ENCODE measurements around the gene CHMP6.

The CHMP6 gene

DNA sequence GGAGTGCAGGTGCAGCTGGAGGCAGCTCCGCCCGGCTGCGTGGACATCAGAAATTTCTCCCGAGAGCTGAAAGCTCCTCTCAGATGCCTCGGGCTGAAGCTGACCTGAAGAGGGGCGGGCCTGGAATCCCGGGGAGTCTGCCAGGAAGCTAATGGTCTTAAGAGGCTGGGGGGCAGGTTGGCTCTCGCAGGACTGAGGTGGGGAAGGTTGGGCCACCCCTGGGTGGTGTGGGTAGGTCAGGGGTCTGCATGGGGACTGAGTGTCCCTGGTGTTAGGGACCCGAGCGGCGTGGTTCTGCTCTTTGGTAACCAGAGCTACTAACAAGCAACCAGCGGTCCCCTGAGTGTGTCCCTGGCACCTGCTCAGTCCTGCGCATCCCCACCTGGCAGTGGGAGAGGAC lies 3.5 kb downstream of the CHMP6 start:
- no peak for DNase-seq

DNA sequence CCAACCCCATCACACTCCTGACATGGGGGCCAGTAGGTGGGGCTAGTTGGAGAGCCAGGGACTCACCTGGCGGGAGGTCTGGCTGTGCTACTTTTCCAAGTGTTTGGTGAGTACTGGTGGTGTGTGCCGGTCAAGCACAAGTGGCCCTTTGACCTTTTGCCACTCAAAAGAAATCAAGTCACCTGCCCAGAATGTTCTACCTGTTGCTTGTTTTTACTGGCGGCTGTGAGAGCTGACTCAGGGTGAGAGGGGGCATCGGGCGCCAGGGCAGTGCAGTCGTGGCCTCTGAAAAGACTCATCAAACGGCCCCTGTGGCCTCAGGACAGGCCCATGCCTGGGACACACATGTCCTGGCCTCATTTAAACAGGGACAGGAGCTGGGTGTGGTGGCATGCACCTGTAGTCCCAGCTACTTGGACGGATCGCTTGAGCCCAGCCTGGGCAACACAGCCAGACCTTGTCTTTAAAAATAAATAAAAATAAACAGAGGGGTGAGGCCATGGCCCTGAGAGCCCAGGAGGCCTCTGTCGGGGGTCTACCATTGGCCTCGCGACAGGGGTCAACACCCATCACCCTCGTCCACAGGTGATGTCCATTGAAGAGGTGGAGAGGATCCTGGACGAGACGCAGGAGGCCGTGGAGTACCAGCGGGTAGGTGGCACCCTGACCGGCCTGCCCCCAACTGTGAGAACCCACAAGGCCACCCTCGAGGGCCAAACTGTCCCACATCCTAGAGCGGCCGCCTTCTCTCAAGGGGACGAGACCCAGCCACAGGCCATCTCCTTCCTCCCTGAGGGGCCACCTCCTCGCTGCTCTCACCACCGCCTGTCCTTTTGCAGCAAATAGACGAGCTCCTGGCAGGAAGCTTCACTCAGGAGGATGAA lies 5.0 kb downstream of the CHMP6 start:
- DNase-seq: no peak

DNA sequence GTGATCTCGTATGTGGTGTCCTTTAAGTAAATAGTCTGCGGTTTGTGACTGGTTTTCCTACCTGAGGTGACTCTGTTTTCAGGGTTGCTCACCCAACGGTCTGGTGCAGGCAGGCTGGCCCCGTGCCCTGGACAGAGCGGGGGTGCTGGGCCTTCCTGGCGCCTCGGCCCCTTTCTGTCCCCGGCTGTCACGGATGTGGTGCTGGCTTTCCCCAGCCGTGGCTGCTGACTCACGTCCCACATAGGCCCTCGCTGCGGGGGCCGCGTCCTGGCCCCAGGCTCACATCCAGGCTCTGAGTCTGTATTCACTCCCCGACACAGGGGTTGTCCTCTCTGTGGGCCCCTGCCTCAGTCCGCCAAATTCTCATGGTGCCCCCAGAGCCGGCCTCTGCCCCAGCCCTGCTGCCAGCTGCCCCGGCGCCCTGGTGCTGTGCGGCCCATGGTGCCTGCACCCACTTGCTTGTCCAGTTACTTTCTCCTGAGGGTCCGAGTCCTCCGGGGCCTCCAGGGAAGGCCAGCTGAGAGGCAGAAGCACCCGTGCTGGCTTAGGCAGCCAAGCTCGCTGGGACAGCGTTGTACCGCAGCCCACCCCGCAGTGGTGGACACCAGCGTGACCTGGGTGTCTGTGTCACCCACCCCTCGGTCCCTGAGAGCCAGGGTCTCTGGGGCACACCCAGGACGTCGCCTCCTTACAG lies 5.9 kb downstream of the CHMP6 start:
- DNase-seq: no peak

DNA sequence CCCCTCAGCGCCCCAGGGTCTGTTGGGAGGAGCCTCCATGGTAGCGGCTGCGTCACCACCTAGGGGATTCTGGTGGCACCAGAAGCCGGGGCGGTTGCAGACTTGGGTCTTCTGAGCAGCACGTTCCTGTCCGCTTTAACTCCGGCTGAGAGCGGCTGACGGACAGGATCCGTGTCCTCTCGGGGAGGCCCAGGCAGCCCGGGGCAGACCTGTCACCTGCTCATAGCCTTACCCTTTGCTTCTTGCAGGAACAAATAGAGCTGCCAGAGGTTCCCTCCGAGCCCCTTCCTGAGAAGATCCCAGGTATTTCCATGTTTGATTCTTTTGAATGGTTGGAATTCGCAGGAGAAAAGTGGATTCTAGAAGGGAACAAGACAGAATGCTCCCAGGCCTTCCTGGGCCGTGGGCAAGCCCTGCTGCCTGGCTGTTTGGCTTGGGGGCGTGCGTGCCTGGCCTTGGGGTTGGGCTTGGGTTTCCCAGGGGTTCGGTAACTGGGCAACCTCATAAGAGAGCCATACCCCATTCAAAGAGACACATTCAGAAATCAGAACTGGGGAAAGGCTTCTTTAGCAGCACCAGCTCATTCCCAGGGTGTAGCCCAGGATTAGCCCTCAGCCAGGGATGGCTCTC lies 6.6 kb downstream of the CHMP6 start:
- DNase-seq: no peak

DNA sequence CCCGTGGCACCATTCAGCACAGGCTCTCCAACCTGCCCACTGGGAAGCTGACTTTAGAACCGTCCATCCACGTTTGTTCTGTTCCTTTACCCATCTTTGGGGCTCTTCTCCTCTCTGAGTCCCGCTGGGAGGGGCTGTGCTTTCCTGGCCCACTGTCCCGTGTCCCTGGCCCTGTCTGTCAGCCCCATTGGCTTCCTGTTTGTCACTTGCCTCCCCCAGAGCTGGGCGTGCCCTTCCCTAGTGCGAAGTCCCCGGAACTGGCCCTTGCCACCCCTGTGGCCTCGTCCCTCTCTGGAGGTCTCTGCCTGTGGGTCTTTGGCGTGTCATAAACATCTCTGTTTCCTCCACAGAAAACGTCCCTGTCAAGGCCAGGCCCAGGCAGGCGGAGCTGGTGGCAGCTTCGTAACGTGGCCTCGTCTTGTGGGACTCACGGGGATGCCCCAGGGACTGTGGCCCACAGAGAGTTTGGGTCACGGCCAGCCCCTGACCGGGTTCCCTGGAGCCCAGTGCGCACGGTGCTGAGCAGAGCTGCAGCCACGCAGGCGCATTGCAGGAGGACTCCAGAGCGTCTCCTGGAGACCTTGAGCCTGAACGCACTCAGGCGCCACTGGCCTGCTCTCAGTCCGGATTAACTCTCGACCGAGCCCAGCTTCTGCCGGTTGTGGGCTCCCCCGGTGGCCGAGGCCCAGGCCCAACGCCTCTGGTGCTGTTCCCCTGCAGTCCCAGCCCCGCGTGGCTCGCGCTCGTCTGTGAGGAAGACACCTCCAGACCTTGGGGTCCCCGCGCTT lies 7.3 kb downstream of the CHMP6 start:
- DNase-seq: no peak

DNA sequence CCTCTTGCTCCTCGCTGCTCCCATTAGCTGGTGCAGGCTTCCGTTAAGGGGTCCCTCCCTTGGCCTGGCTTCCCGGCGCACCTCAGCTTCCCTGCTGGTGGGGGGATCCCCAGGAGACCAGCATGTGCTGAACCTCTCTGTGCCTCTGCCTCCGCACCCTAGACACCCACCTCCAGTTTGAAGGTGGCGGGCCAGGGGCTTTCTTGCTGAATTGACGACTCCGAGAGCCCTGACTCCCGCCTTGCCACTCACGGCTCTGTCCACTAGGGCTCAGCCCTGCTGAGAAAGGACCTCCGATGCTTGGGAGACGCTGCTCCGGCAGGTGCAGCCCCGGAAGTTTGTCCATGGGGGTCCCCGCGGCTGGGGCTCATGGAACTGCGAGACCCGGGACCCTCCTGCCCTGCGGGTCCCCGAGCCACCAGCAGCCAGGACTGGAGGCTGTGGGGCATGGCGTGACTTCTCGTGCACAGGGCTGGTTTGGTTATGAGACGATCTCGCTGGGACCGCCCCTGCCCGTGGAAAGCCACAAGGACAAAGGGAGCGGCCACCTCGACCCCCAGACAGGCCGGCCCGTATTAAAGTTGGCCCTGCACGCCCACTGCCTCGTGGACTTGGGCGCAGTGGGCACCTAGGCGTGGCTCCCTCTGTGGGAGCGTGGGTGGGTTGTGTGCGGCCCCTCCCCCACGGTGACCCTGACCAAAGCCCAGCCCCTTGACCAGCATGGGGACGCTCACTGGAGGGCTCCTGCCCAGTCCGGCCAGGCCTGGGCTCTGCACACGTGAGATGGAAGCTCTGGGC lies 8.1 kb downstream of the CHMP6 start:
- DNase-seq: no peak

DNA sequence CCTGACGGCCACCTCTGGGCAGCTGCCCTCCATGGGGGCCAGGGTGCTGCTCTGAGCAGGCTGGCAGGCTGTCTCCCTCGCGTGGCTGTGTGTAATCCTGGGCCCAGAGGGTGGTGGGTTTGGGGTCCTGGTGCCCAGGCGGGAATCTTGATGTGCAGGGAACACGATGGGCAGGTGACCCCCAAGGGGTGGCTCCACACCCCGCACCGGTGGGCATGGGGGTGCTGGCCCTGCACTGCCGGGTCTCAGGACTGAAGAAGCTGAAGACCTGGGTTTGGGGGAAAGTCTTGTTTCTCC lies 8.6 kb downstream of the CHMP6 start:
- no peak for DNase-seq

DNA sequence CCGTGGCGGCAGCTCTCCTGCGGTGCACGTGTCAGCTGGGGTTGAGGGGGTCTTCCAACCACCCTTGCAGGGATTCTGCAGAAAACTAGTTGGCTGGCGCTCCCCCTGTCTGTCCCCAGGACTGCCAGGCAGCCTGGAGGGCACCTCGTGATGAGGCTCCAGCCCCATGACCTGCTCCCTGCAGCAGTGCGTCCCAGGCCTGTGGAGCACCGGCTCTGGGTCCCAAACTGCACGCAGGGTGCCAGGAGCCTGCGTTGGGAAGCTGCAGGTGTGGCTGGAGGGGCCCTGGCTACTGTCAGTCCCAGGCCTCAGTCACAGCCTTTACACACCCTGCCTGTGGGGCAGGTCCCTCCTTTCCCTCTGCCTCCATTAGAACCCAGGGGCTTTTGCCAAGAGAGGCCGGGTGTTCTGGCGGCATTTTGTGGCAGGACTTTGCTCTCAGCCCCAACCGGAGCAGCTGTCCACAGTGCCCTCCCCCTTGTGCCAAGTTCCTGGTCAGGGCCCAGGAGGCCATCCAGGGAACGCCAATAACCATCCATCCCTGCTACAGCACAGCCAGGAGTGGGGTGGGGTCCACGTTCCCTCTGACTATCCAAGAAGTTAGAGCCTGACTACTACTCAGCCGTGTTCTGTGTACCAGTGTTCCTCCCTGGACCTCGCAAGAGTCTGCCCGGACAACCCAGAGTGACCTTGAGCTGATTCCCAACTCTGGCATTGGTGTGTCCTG lies 9.2 kb downstream of the CHMP6 start:
- no peak for DNase-seq

DNA sequence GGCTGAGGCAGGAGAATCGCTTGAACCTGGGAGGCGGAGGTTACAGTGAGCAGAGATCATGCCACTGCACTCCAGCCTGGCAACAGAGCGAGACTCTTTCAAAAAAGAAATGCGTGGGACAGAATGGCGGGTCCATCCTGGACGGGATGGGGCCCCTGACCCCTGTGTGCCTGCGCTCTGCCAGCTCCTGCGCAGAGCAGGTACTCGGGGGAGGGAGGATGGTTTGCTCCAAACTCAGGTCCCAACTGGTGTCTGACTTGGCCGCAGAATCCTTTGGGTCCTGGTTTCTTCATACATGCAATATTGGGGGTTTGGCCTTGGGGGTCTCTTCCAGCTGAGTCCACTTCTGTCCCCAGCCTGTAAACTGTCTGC lies 10.4 kb downstream of the CHMP6 start:
- no peak for DNase-seq

DNA sequence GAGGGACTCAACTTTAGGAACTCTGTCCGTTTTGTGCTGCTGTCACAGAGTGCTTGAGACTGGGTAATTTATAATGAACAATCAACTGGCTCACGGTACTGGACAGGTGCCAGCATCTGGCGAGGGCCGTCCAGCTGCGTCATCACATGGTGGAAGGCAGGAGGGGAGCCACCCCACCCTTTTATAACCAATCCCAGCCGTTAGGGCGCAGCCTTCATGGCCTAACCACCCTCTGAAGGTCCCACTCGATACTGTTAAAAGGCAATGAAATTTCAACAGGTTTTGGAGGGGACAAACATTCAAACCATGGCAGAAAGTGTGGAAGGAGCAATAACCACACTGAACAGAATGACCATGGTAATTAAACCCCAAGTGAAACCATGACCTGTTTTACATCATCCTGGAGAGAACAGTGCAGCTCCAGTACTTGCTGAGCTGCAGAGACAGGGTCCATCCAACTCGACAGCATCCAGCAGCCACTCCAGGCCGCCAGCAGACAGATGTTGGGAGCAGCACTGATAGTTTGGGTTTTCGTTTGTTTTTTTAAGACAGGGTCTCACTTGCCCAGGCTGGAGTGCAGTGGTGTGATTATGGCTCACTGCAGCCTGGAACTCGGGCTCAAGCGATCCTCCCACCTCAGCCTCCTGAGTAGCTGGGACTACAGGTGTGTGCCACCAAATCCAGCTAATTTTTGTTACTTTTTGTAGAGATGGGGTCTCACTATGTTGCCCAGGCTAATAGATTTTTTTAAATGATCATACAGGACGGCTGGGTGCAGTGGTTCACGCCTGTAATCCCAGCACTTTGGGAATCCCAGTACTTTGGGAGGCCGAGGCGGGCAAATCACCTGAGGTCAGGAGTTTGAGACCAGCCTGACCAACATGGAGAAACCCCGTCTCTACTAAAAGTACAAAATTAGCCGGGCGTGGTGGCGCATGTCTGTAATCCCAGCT lies 11.0 kb downstream of the CHMP6 start:
- no peak for DNase-seq

DNA sequence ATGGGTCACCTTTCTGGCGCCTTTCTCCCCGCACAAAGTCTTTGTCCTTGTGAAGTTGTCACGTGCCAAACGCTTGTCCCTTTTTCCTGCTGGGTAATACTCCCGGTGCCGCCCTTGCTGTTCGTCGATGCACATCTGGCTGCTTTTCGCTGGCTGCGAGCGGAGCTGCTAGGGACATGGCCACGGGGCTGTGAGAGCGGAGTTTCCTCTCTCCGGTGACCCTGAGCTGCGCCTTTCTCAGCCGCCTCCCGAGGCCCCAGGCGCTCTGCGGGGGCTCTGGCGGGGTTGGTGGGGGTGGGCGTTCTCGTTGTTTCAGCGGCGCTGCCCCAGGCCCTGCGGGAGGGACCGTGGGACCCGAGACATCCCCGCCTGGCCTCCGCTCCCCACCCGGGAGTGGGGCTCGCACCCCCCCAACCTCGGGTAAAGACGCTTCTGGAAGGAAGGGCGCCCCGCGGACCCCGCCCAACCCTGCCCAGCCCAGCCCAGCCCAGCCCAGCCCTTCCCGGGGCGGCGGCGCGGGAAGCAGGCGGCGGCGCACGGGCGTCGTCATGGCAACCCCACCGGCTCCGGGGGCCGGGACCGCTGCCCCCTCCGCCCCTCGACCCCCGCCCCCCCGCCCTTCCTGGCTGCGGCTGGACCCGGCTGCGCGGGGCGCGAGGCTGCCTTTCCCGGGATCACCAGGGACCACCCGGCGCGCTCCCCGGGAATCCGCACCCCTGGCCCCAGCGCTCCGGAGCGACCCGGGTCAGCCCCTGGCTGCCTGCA lies 12.3 kb downstream of the CHMP6 start:
- no peak for DNase-seq

DNA sequence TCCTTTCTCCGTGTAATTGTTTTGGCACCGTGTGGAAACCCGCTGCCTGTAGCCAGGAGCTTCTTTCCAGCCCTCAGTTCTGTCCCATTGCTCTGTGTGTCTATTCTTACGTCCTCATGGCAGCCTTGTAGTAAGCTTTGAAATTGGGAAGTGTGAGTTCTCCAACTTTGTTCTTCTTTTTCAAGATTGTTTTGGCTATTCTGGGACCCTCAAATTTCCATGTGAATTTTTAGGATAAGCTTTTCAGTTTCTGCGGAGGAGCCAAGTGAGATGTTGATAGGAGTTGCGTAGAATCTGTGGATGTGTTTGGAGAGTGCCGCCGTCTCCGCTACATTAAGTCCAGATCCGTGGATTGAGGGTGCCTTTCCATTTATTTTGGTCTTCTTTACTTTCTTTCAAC lies 15.2 kb downstream of the CHMP6 start:
- DNase-seq: no peak

DNA sequence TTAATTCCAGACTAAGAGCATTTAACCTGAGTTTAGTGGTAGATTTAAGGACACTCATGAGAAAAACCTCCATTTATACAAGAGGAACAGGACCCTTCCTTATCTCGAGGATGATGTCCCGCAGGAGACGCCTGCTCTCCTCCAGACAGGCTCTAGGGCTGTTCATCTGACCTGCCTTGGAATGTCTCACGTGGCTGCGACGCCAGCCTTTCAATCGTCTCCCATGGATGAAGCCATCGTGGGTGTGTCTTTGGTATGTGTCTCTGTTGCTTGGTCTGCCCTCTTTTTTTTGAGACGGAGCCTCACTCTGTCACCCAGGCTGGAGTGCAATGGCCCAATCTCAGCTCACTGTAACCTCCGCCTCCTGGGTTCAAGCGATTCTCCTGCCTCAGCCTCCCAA lies 16.5 kb downstream of the CHMP6 start:
- DNase-seq: no peak

DNA sequence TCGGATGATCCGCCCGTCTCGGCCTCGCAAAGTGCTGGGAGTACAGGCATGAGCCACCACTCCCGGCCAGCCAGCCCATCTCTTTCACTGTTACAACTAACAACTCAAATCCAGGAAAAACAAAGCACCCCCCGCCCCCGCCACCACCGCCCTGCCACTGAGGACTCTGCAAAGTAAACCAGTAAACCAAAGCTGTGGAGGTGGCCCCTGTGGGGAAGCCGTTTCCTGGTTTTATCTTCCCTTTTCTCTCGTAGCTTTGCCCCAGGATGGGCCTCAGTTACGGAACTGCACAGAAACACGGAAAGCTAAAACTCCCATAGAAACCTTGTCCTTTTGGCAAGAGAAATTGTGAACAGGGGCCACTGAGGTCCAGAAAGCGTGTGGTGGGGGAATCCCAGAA lies 17.5 kb downstream of the CHMP6 start:
- no peak for DNase-seq

DNA sequence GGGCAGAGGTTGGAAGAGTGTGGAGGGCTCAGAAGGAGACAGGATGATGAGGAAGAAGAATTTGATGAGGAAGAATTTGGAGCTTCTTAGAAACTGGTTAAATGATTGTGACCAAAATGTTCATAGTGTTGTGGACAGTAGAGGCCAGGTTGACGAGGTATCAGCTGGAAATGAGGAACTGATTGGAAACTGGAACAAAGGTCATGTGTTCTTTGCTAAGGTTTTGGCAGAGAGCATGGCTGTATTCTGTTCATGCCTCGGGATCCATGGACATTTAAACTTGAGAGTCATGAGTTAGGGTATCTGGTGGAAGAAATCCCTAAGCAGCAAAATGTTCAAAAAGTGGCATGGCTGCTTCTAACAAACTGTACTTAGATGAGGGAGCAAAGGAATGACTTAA lies 19.3 kb downstream of the CHMP6 start:
- no peak for DNase-seq

DNA sequence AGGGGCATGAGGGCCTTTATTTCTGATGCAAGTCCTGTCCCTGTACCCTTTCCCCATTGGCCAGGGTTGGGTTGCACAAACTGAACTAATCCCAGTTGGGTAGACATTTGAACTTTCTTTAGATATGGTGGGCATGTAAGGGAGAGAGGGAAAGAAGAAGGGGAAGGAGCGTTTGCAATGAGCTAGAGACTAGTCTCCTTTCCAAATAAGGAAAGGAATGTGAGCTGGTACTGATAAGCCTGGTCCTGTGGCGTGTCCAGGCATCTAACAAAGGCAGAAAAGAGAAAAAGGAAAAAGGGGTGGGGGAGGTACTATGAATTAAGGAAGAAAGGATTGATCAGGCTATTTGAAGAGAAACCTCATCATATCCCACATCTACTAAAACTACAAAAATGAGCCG lies 20.3 kb downstream of the CHMP6 start:
- no peak for DNase-seq

DNA sequence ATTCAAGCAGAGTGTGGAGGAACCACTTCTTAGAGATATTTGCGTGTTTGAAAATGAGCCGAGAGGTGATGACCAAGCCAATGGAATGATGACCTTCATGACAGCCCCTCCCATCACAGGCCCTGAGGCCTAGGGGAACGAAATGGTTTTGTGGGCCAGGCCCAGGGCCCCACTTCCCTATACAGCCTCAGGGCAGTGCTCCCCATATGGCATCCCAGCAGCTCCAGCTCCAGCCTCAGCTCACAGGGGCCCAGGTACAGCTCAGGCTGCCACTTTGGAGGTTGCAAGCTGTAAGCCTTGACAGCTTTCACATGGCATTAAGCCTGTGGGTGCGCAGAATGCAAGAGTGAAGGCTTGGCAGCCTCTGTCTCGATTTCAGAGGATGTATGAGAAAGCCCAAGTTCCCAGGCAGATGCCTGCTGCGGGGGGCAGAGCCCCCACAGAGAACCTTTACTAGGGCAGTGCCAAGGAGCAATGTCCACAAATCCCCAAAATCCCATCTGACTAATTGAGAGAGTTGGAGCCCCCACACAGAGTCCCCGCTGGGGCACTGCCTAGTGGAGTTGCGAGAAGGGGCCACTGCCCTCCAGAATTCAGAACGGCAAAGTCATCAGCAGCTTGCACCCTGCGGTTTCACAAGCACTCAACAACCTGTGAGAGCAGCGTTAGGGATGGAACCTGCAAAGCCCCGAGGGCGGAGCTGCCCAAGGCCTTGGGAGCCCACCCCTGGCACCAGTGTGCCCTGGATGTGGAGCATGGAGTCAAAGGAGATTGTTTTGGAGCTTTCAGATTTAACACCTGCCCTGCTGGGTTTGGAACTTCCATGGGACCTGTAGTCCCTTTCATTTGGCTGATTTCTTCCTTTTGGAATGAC lies 21.2 kb downstream of the CHMP6 start:
- no peak for DNase-seq

DNA sequence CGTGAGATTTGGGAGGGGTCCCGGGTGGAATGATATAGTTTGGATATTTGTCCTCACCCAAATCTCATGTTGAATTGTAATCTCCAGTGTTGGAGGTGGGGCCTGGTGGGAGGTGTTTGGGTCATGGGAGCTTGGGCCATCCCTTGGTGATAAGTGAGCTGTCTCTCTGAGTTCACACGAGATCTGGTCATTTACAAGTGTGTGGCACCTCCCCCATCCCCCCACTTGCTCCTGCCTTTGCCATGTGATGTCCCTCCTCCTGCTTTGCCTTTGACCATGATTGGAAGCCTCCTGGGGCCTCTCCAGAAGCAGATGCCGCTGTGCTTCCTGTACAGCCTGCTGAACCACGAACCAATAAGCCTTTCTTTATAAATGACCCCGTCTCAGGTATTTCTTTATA lies 22.0 kb downstream of the CHMP6 start:
- no peak for DNase-seq

DNA sequence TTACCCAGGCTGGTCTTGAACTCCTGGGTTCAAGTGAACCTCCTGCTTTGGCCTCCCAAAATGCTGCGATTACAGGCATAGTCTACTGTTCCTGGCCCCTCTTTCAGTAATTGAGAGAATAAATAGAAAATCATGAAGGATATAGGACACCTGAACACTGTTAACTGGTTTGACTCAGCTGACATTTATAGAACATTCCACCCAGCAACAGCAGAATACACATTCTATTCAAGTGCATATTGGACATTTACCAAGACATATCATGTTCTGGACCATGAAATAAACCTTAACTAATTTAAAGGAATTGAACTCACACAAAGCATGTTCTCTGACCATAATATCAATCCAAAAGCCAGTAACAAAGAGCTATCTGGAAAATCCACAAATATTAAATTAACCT lies 23.5 kb downstream of the CHMP6 start:
- DNase-seq: no peak

Data from activated CD8-positive, alpha-beta memory T cell treated with anti-CD3 and anti-CD28 coated beads, Interleukin-2, amount 50 U/mL, for 4 hours (primary cell).